GM12801 (cell line): ENCODE measurements around the gene GPSM1.

ENCODE experiments used
- CTCF ChIP-seq: IDR thresholded peaks from one replicate; pipeline ENCODE4 v1.5.1; 2011; ENCODE audit warnings: control low read depth; ENCODE audit not compliant: insufficient read length; ENCODE audit errors: extremely low read depth

The GPSM1 gene

GRCh38 chr9:136316896-136317676 is 10.3 kb upstream of the GPSM1 start:
- TF ChIP-seq CTCF: no peak

GRCh38 chr9:136317695-136318094 is 9.6 kb upstream of the GPSM1 start:
- TF ChIP-seq CTCF: no peak

GRCh38 chr9:136318111-136318775 is 9.1 kb upstream of the GPSM1 start:
- TF ChIP-seq CTCF: no peak

- no peak for TF ChIP-seq CTCF
Observed at GRCh38 chr9:136318776-136319241, 8.5 kb upstream of the GPSM1 start.

GRCh38 chr9:136321561-136321960 is 5.8 kb upstream of the GPSM1 start:
- no peak for TF ChIP-seq CTCF

GRCh38 chr9:136322756-136323330 is 4.5 kb upstream of the GPSM1 start:
- no peak for TF ChIP-seq CTCF

- no peak for TF ChIP-seq CTCF
Observed at GRCh38 chr9:136323371-136323789, 4.0 kb upstream of the GPSM1 start.
